SU-DHL-6 (cell line): Measurements from ENCODE around the gene JKAMP.

Experiments
- H2AFZ ChIP-seq: fragments of 200-600 bp; sonication (generic); 2 replicates; pipeline ENCODE4 v1.6.1; 2014; ENCODE audit warnings: low read depth, mild to moderate bottlenecking, moderate library complexity, mixed read lengths, antibody characterized with exemption, low read length; ENCODE audit not compliant: severe bottlenecking
- H3F3A ChIP-seq: fragments of 200-600 bp; shearing (Covaris generic); 2 replicates; pipeline ENCODE4 v1.6.0; 2016; ENCODE audit warnings: antibody characterized with exemption, mild to moderate bottlenecking; ENCODE audit not compliant: insufficient read depth
- H3K27ac ChIP-seq: fragments of 200-600 bp; sonication (generic); 2 replicates; pipeline ENCODE4 v1.5.1; 2016; ENCODE audit warnings: low read depth, mild to moderate bottlenecking, low read length, moderate library complexity, mixed read lengths
- H3K27me3 ChIP-seq: fragments of 200-600 bp; sonication (generic), shearing (Covaris generic); 2 replicates; pipeline ENCODE4 v1.6.0; 2014; ENCODE audit warnings: mild to moderate bottlenecking, low read length
- H3K36me3 ChIP-seq: fragments of 200-600 bp; sonication (generic); 2 replicates; pipeline ENCODE4 v1.6.1; 2014; ENCODE audit warnings: mild to moderate bottlenecking, low read length, mixed read lengths
- H3K4me2 ChIP-seq: fragments of 300-600, 200-600 bp; shearing (Covaris generic), sonication (generic); 2 replicates; pipeline ENCODE4 v1.6.0; 2014; ENCODE audit warnings: low read length, low read depth, mild to moderate bottlenecking; ENCODE audit not compliant: poor library complexity, severe bottlenecking
- H3K4me3 ChIP-seq: fragments of 200-600 bp; sonication (generic); 2 replicates; pipeline ENCODE4 v1.5.1; 2014; ENCODE audit warnings: antibody characterized with exemption, low read length, mild to moderate bottlenecking, mixed read lengths; ENCODE audit not compliant: insufficient read depth, poor library complexity, severe bottlenecking
- H3K79me2 ChIP-seq: fragments of 200-600 bp; sonication (generic); 2 replicates; pipeline ENCODE4 v1.6.1; 2014; ENCODE audit warnings: mild to moderate bottlenecking, low read length, moderate library complexity; ENCODE audit not compliant: insufficient read depth
- H3K9ac ChIP-seq: fragments of 200-600 bp; sonication (generic); 2 replicates; pipeline ENCODE4 v1.7.0; 2014; ENCODE audit warnings: mild to moderate bottlenecking, low read length
- H3K9me2 ChIP-seq: fragments of 200-600 bp; sonication (generic); replicated peaks from 2 replicates; pipeline ENCODE4 v1.6.1; 2014; ENCODE audit warnings: low read length; ENCODE audit not compliant: insufficient read depth
- H3K9me3 ChIP-seq: fragments of 200-600 bp; sonication (generic); 2 replicates; pipeline ENCODE4 v1.6.1; 2014; ENCODE audit warnings: low read length, mixed read lengths; ENCODE audit not compliant: insufficient read depth
- H4K20me1 ChIP-seq: fragments of 200-600 bp; sonication (generic); 2 replicates; pipeline ENCODE4 v1.6.1; 2014; ENCODE audit warnings: low read depth, mild to moderate bottlenecking, antibody characterized with exemption, low read length, moderate library complexity, mixed read lengths
- EZH2phosphoT487 ChIP-seq: fragments of 200-600 bp; sonication (generic), shearing (Covaris generic); conservative IDR thresholded peaks from 2 replicates; pipeline ENCODE4 v1.6.1; 2018; ENCODE audit warnings: mild to moderate bottlenecking, antibody characterized with exemption, low read length, moderate library complexity, mixed read lengths
- TF ChIP-seq, protein P1 (sequence below): fragments of 200-600 bp; sonication (generic); IDR thresholded peaks from one replicate; pipeline ENCODE4 v1.5.1; 2017; ENCODE audit warnings: antibody characterized with exemption, mild to moderate bottlenecking, low read length, moderate library complexity; ENCODE audit not compliant: insufficient read depth, poor library complexity, severe bottlenecking

JKAMP gene

DNA sequence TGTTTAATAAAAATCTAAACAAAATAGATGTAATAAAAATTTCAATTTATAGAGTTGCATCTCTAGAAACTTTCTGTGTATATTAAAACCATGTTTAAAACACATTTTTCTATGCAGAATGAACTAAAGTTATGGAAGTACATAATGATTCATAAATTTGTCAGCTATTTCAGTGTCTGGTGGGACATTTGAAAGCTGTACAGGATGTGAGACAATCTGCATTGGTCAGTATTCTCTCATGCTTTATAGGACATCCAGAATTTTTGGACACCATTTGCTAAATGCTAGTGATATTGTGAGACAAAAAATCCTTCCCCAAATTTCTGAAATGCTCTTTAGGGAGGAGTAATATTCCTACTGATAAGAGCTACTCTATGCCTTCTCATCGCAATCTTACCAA lies 32.5 kb upstream of the JKAMP start:
- Histone ChIP-seq H3K9me3 (no peaks in the 10 kb centered on the region), H3K9me2 (no peaks in the 10 kb centered on the region), H3K79me2 (no peaks in the 10 kb centered on the region), H3K9ac (no peak overlapping the region), H3K4me3 (no peak overlapping the region), H3K27me3 (no peaks in the 10 kb centered on the region), H3K36me3 (peaks cover 3% of the 10 kb centered on the region; the same call in 1 of the 2 replicates), H2AFZ (no peak overlapping the region), H3F3A (no peaks in the 10 kb centered on the region; the same call in 1 of the 2 replicates), H3K27ac (no peak overlapping the region), H3K4me2 (no peak overlapping the region), H4K20me1 (no peaks in the 10 kb centered on the region)
- no peak for TF ChIP-seq EZH2phosphoT487
- TF ChIP-seq, protein P1, sequence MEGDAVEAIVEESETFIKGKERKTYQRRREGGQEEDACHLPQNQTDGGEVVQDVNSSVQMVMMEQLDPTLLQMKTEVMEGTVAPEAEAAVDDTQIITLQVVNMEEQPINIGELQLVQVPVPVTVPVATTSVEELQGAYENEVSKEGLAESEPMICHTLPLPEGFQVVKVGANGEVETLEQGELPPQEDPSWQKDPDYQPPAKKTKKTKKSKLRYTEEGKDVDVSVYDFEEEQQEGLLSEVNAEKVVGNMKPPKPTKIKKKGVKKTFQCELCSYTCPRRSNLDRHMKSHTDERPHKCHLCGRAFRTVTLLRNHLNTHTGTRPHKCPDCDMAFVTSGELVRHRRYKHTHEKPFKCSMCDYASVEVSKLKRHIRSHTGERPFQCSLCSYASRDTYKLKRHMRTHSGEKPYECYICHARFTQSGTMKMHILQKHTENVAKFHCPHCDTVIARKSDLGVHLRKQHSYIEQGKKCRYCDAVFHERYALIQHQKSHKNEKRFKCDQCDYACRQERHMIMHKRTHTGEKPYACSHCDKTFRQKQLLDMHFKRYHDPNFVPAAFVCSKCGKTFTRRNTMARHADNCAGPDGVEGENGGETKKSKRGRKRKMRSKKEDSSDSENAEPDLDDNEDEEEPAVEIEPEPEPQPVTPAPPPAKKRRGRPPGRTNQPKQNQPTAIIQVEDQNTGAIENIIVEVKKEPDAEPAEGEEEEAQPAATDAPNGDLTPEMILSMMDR = no peak

DNA sequence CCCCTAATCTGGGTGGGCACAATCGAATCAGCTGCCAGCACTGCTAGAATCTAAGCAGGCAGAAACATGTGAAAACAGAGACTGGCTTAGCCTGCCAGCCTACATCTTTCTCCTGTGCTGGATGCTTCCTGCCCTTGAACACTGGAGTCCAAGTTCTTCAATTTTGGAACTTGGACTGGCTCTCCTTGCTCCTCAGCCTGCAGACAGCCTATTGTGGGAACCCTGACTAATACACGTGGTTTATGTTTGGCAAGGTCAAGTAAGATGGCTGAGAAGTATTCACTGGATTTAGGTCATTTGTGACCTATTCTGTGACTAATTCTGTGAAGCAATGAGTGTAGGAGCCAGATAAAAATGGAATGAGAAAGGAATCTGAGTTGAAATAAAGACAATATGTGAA lies 30.2 kb upstream of the JKAMP start:
- Histone ChIP-seq H3K9ac (no peak overlapping the region), H3F3A (no peaks in the 10 kb centered on the region; the same call in 1 of the 2 replicates), H3K36me3 (peaks cover 7% of the 10 kb centered on the region; the same call in 1 of the 2 replicates), H3K9me2 (no peaks in the 10 kb centered on the region), H3K4me3 (no peak overlapping the region), H3K9me3 (no peaks in the 10 kb centered on the region), H3K27ac (no peak overlapping the region), H3K27me3 (no peaks in the 10 kb centered on the region), H3K79me2 (no peaks in the 10 kb centered on the region), H3K4me2 (no peak overlapping the region), H2AFZ (no peak overlapping the region), H4K20me1 (no peaks in the 10 kb centered on the region)
- no peak for TF ChIP-seq EZH2phosphoT487
- TF ChIP-seq, protein P1 = no peak

DNA sequence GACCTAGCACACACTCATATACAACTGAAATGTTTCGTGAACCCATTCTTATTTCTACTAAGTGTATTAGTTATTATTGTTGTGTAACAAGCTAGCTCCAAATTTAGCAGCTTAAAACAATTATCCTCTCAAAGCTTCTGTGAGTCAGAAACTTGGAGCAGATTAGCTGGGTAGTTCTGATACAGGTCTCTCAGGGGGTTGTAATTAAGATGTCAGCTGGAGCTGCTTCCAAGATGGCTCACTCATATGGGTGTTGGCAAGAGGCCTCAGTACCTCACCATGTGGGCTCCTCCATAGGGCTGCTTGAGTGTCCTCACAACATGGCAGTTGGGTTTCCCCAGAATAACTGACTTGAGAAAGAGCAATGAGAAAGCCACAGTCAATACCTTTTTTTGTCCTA lies 28.9 kb upstream of the JKAMP start:
- TF ChIP-seq, protein P1 = no peak
- no peak for TF ChIP-seq EZH2phosphoT487
- Histone ChIP-seq H3K9ac (no peak overlapping the region), H3K36me3 (peaks cover 7% of the 10 kb centered on the region; the same call in 1 of the 2 replicates), H3K27me3 (no peaks in the 10 kb centered on the region), H4K20me1 (no peaks in the 10 kb centered on the region), H3F3A (no peaks in the 10 kb centered on the region; the same call in 1 of the 2 replicates), H3K9me2 (no peaks in the 10 kb centered on the region), H3K27ac (no peak overlapping the region), H3K9me3 (no peaks in the 10 kb centered on the region), H3K79me2 (no peaks in the 10 kb centered on the region), H2AFZ (no peak overlapping the region), H3K4me2 (no peak overlapping the region), H3K4me3 (no peak overlapping the region)
